Endothelial cell of umbilical vein (primary cell): Measurements from ENCODE around the gene MAP1B.

ENCODE experiments used
- EZH2 ChIP-seq: IDR thresholded peaks from 2 replicates; pipeline ENCODE4 v1.6.1; 2012; ENCODE audit warnings: borderline replicate concordance, low read depth, mild to moderate bottlenecking, moderate library complexity, low read length, inconsistent platforms; ENCODE audit not compliant: severe bottlenecking
- GATA2 ChIP-seq: IDR thresholded peaks from 2 replicates; pipeline ENCODE4 v1.7.0; 2011; ENCODE audit warnings: low read depth, mild to moderate bottlenecking, moderate library complexity, mixed read lengths, low read length; ENCODE audit not compliant: insufficient read length, insufficient read depth
- MYC ChIP-seq: IDR thresholded peaks from one replicate; pipeline ENCODE4 v1.6.1; 2011; ENCODE audit warnings: mild to moderate bottlenecking, low read depth, low read length
- POLR2A ChIP-seq: IDR thresholded peaks from 2 replicates; pipeline ENCODE4 v1.6.1; 2012; ENCODE audit warnings: low read depth, mild to moderate bottlenecking, control low read depth, low read length
- POLR2AphosphoS5 ChIP-seq: IDR thresholded peaks from 2 replicates; pipeline ENCODE4 v1.6.1; 2012; ENCODE audit warnings: low read depth, mild to moderate bottlenecking, control low read depth, low read length, moderate library complexity; ENCODE audit not compliant: insufficient read depth
- TF ChIP-seq, protein P1 (sequence below), 2 donors: IDR thresholded peaks; 1 replicate in 1 of 2; 2 replicates in 1 of 2; pipeline ENCODE4 v1.5.1; 2011; ENCODE audit warnings: low read length in 2 of 2, mild to moderate bottlenecking in 2 of 2, moderate library complexity in 2 of 2, control low read depth in 1 of 2, inconsistent platforms in 1 of 2, low read depth in 1 of 2; ENCODE audit not compliant: insufficient read depth in 1 of 2; ENCODE audit errors: extremely low read depth in 1 of 2

- no peak for TF ChIP-seq POLR2A
- TF ChIP-seq, protein P1, sequence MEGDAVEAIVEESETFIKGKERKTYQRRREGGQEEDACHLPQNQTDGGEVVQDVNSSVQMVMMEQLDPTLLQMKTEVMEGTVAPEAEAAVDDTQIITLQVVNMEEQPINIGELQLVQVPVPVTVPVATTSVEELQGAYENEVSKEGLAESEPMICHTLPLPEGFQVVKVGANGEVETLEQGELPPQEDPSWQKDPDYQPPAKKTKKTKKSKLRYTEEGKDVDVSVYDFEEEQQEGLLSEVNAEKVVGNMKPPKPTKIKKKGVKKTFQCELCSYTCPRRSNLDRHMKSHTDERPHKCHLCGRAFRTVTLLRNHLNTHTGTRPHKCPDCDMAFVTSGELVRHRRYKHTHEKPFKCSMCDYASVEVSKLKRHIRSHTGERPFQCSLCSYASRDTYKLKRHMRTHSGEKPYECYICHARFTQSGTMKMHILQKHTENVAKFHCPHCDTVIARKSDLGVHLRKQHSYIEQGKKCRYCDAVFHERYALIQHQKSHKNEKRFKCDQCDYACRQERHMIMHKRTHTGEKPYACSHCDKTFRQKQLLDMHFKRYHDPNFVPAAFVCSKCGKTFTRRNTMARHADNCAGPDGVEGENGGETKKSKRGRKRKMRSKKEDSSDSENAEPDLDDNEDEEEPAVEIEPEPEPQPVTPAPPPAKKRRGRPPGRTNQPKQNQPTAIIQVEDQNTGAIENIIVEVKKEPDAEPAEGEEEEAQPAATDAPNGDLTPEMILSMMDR (IDR thresholded peaks at IDR 0.05; ENCODE audit: extremely low read depth in 1 of 2, insufficient read depth in 1 of 2, low read depth in 1 of 2, low read length in 2 of 2) = no peak
- TF ChIP-seq POLR2AphosphoS5 = no peak
- TF ChIP-seq EZH2 = no peak
- no peak for TF ChIP-seq MYC
- no peak for TF ChIP-seq GATA2
Measured at GRCh38 chr5:72122602-72123001, 15.3 kb downstream of the MAP1B start.
